Suprapubic skin (tissue), 4 donors: ENCODE data around the gene CLTB. TPM values are rescaled to one million over a fixed set of nuclear protein-coding genes. Genes with fewer than 3 reads are reported as not detected.

Experiments
- DNase-seq, 2 donors: peaks; one replicate each; pipeline ENCODE4 v3.0.0-alpha.2; 2019; ENCODE audit warnings: low spot score in 2 of 2
- H3K27ac ChIP-seq: fragments of 200-600 bp; sonication (generic); one replicate; pipeline ENCODE4 v1.5.1; 2019
- H3K27me3 ChIP-seq: fragments of 200-600 bp; sonication (generic); one replicate; pipeline ENCODE4 v1.5.1; 2019
- H3K36me3 ChIP-seq: fragments of 200-600 bp; sonication (generic); one replicate; pipeline ENCODE4 v1.5.1; 2019
- H3K4me1 ChIP-seq: fragments of 200-600 bp; sonication (generic); one replicate; pipeline ENCODE4 v1.5.1; 2019
- H3K4me3 ChIP-seq: fragments of 200-600 bp; sonication (generic); one replicate; pipeline ENCODE4 v1.5.1; 2019; ENCODE audit warnings: mild to moderate bottlenecking
- H3K9me3 ChIP-seq: fragments of 200-600 bp; sonication (generic); one replicate; pipeline ENCODE4 v1.5.1; 2019
- CTCF ChIP-seq, 2 donors: fragments of 200-600 bp in 1 of 2; fragments of 450-650 bp in 1 of 2; sonication (generic) in 1 of 2; IDR thresholded peaks; one replicate each; pipeline ENCODE4 v1.5.1; 2016 to 2019; ENCODE audit warnings: antibody characterized with exemption in 2 of 2, mild to moderate bottlenecking in 1 of 2, moderate library complexity in 1 of 2
- EP300 ChIP-seq: sonication (generic); formaldehyde crosslinking; IDR thresholded peaks from one replicate; pipeline ENCODE4 v1.6.1; 2017; ENCODE audit warnings: antibody characterized with exemption
- POLR2A ChIP-seq, 2 donors: fragments of 450-650 bp; IDR thresholded peaks; one replicate each; pipeline ENCODE4 v1.6.1; 2017; ENCODE audit warnings: antibody characterized with exemption in 2 of 2, mild to moderate bottlenecking in 2 of 2, moderate library complexity in 2 of 2
- POLR2AphosphoS5 ChIP-seq, 3 donors: sonication (generic); formaldehyde crosslinking; IDR thresholded peaks; one replicate each; pipeline ENCODE4 v1.6.1; 2017; ENCODE audit warnings: antibody characterized with exemption in 3 of 3
- WGBS: methylation state at CpG from one replicate; pipeline ENCODE4 v1.1.5; 2018; 5-methylcytosine and 5-hydroxymethylcytosine counted together
- total RNA-seq, 4 donors: library from RNA; depleted of rRNA; stranded (reverse); fragments of >200 nt; gene quantifications; one replicate each; pipeline ENCODE4 v1.1.0, GENCODE V29; 2016

Gene CLTB
- total RNA-seq, 4 donors from 2014 or later: 298 to 644 (median 435) TPM

DNA sequence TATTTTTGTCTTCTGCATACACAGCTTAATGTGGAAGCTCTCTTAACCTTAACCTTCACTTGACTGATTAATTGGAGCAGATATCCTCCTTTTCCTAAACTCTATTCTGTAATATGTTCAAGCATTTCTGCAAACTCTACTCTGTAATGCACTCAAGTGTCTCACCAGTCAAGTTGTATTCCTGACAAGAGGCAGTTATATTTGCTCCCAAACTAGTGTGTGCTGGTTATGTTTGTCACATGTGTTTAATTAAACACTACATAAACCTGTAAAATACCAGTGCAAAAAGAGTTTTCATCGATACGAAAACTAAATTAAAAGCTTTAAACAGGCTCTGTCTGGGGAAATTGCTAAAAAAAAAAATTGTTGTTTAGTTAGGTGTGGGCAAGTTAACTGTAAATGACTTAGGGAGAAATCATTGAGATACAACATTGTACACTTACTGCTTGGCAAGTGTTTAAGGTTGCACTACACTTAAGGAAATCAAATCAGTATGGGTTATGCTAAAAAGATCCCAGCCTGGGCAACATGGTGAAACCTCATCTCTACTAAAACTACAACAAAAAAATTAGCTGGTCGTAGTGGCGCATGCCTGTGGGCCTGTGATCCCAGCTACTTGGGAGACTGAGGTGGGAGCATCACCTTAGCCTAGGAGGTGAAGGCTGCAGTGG is 38.5 kb upstream of the CLTB start:
- WGBS: 91% methylated on average over 4 of the region's 4 CpGs
- no peak for TF ChIP-seq EP300
- no peak for TF ChIP-seq POLR2A (IDR thresholded peaks at IDR 0.05)
- TF ChIP-seq POLR2AphosphoS5 (IDR thresholded peaks at IDR 0.05): no peak
- TF ChIP-seq CTCF (IDR thresholded peaks at IDR 0.05): no peak
- no peak for DNase-seq
- no peak overlapping the region for H3K27ac ChIP-seq
- no peaks in the 10 kb centered on the region for H3K9me3 ChIP-seq
- no peaks in the 10 kb centered on the region for H3K27me3 ChIP-seq
- H3K36me3 ChIP-seq: peaks cover 14% of the 10 kb centered on the region
- peaks cover 23% of the 10 kb centered on the region for H3K4me1 ChIP-seq
- no peak overlapping the region for H3K4me3 ChIP-seq

GRCh38 chr5:176450077-176450476 is 33.7 kb upstream of the CLTB start:
- H3K4me1 ChIP-seq: peaks cover 37% of the 10 kb centered on the region
- no peaks in the 10 kb centered on the region for H3K27me3 ChIP-seq
- H3K36me3 ChIP-seq: peaks cover 14% of the 10 kb centered on the region
- no peak for TF ChIP-seq EP300
- no peak for TF ChIP-seq CTCF (IDR thresholded peaks at IDR 0.05)
- TF ChIP-seq POLR2AphosphoS5 (IDR thresholded peaks at IDR 0.05): no peak
- no peak overlapping the region for H3K27ac ChIP-seq
- H3K9me3 ChIP-seq: no peaks in the 10 kb centered on the region
- no peak for DNase-seq
- no peak overlapping the region for H3K4me3 ChIP-seq
- WGBS: 78% methylated on average over 1 of the region's 1 CpG

- H3K4me1 ChIP-seq: peaks cover 36% of the 10 kb centered on the region
- TF ChIP-seq EP300: no peak
- TF ChIP-seq POLR2A (IDR thresholded peaks at IDR 0.05): peak in 1 of 2 donors; percentile 72
- peak; percentile 97 to 100 for TF ChIP-seq CTCF (IDR thresholded peaks at IDR 0.05)
- TF ChIP-seq POLR2AphosphoS5 (IDR thresholded peaks at IDR 0.05): peak; percentile 53 to 82 (median 55)
These were observed 31.8 kb upstream of the CLTB start, which contains the start of gene FAF2 for GRCh38 chr5:176447978-176448608. Gene FAF2, plus strand, starts transcription at chr5:176448385. Its CDS starts 23 bp downstream, at chr5:176448408.

DNA sequence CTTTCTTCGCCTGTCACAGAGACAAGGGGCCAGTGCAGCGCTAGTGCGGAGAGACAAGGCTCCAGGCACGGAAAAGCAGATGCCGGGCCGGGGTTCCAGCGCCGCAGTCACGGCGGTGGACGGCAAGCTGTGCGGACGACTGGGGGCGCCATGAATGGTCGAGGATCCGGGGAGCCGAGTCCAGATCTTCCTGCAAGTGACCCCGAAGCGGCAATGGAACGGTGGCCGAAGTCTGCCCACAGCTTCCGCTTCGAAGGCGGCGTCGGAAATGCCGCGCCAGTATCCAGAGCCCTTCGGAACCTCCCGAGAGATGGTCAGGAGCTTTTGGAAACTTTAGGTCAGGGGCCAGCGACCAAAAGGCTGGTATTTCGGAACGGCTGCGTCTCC is 31.2 kb upstream of the CLTB start:
- TF ChIP-seq POLR2AphosphoS5 (IDR thresholded peaks at IDR 0.05) (no peak), EP300 (no peak), POLR2A (IDR thresholded peaks at IDR 0.05) (no peak), CTCF (IDR thresholded peaks at IDR 0.05) (no peak)
- Histone ChIP-seq H3K4me3 (peak overlapping the region; percentile 91), H3K4me1 (peaks cover 32% of the 10 kb centered on the region), H3K27me3 (no peaks in the 10 kb centered on the region), H3K9me3 (no peaks in the 10 kb centered on the region), H3K27ac (peak overlapping the region; percentile 97), H3K36me3 (no peaks in the 10 kb centered on the region)
- 0% methylated on average over 8 of the region's 34 CpGs for WGBS
- DNase-seq: peak in 1 of 2 donors; percentile 88

More at GRCh38 chr5:176447978-176448608, 31.8 kb upstream of the CLTB start, which contains the start of gene FAF2:
- Histone ChIP-seq H3K27ac (peak within 1 kb of the TSS; percentile 97), H3K36me3 (peaks cover 3% of the 10 kb centered on the region), H3K4me3 (peak within 1 kb of the TSS; percentile 91), H3K27me3 (no peaks in the 10 kb centered on the region), H3K9me3 (no peaks in the 10 kb centered on the region)
- WGBS: 2% methylated on average over 10 of the region's 50 CpGs
- DNase-seq: peak; percentile 97 to 98

- peak in 1 of 2 donors; percentile 69 for DNase-seq
- WGBS: 15% methylated on average over 27 of the region's 27 CpGs
These were observed 30.7 kb upstream of the CLTB start for GRCh38 chr5:176446884-176447590.

More at GRCh38 chr5:176446884-176447590, 30.7 kb upstream of the CLTB start:
- Histone ChIP-seq H3K4me3 (peak overlapping the region; percentile 91), H3K4me1 (peaks cover 32% of the 10 kb centered on the region), H3K36me3 (no peaks in the 10 kb centered on the region), H3K27me3 (no peaks in the 10 kb centered on the region), H3K27ac (peak overlapping the region; percentile 97), H3K9me3 (no peaks in the 10 kb centered on the region)
- TF ChIP-seq POLR2A (IDR thresholded peaks at IDR 0.05): no peak
- TF ChIP-seq EP300: no peak
- no peak for TF ChIP-seq CTCF (IDR thresholded peaks at IDR 0.05)
- no peak for TF ChIP-seq POLR2AphosphoS5 (IDR thresholded peaks at IDR 0.05)
